ENCODE results near the gene SLC46A2. TPM values are rescaled to one million over a fixed set of nuclear protein-coding genes. Genes with fewer than 3 reads are reported as not detected.

Gene SLC46A2
- total and polyA plus RNA-seq, 9 of the 15 experiments (the other 6 are each of a cell fraction or from before 2014, with no cell fraction given) = not detected

- FAIRE-seq (no peak), DNase-seq (ENCODE audit: extremely low read depth in 1 of 4, low spot score in 3 of 4) (no peak), ATAC-seq (no peak)
- Histone ChIP-seq H3K4me2 (ENCODE audit: insufficient read depth, low read length) (no peak overlapping the region), H3K36me3 (ENCODE audit: control insufficient read depth, insufficient read depth, low read length) (no peaks in the 10 kb centered on the region), H3K9me3 (replicated peaks; ENCODE audit: control insufficient read depth, insufficient read depth, low read depth, low read length) (no peaks in the 10 kb centered on the region), H4K20me1 (replicated peaks; ENCODE audit: control insufficient read depth, insufficient read depth, low read length) (no peaks in the 10 kb centered on the region), H2AFZ (ENCODE audit: low read depth, low read length) (no peak overlapping the region), H3K27me3 (ENCODE audit: control insufficient read depth in 2 of 2, insufficient read depth in 2 of 2, low read length in 2 of 2) (peaks cover 2 to 7% of the 10 kb centered on the region in 2 experiments; a peak in 4 of 5 replicates), H3K4me3 (no peak overlapping the region), H3K27ac (ENCODE audit: extremely low read depth, low read depth, low read length) (no peak overlapping the region), H3K79me2 (ENCODE audit: control insufficient read depth, insufficient read depth, low read length) (no peaks in the 10 kb centered on the region), H3K4me1 (replicated peaks in 1 of 2; ENCODE audit: control insufficient read depth in 2 of 2, insufficient read depth in 2 of 2, low read length in 2 of 2) (no peaks in the 10 kb centered on the region), H3K9ac (ENCODE audit: insufficient read depth in 1 of 2, low read depth in 2 of 2, low read length in 2 of 2) (no peak overlapping the region), H3K9me1 (ENCODE audit: control insufficient read depth, insufficient read depth, low read length) (no peaks in the 10 kb centered on the region)
- no peak for TF ChIP-seq ZNF165 (CRISPR knock-in tag; IDR thresholded peaks at IDR 0.05; ENCODE audit: borderline replicate concordance)
- TF ChIP-seq NCOR1 (IDR thresholded peaks at IDR 0.05) = no peak
- no peak for TF ChIP-seq ZNF217 (CRISPR knock-in tag; IDR thresholded peaks at IDR 0.05)
- no peak for TF ChIP-seq AFF4 (CRISPR knock-in tag; IDR thresholded peaks at IDR 0.05)
- no peak for TF ChIP-seq ZNF551 (CRISPR knock-in tag; IDR thresholded peaks at IDR 0.05)
- no peak for TF ChIP-seq EHMT2 (IDR thresholded peaks at IDR 0.05)
- no peak for TF ChIP-seq SMAD4 (CRISPR knock-in tag; conservative IDR thresholded peaks at IDR 0.05)
- no peak for TF ChIP-seq HNRNPUL1 (IDR thresholded peaks at IDR 0.05; ENCODE audit: low read length)
- no peak for TF ChIP-seq MLX (CRISPR knock-in tag; conservative IDR thresholded peaks at IDR 0.05)
- TF ChIP-seq MBD2 (IDR thresholded peaks at IDR 0.05; ENCODE audit: borderline replicate concordance, low read depth) = no peak
- in situ Hi-C loops (cut with MboI) (no loop called here), intact Hi-C loops (cut with micrococcal nuclease) (no loop called here)
- no TSS peak for BruUV-seq (replicated peaks)
- ChIA-PET CTCF (ENCODE audit: low intra/inter-chr PET ratio) (no interaction called here), POLR2A (interaction anchor here (1.7 kb wide), 1 partner anchor 27 kb away, joined by 4 read pairs; no protein-coding TSS in a partner anchor)
These were observed 48.7 kb upstream of the SLC46A2 start for GRCh38 chr9:112939418-112939817.
